Measurements from ENCODE around the gene BEST3.

BEST3 gene

GRCh38 chr12:69655616-69656340, 43.3 kb downstream of the BEST3 start:
- H3K27ac ChIP-seq, result peak overlapping the region; percentile 67
- DNase-seq (ENCODE audit: low read depth, low spot score), result peak; percentile 24

GRCh38 chr12:69653703-69654102, 45.4 kb downstream of the BEST3 start:
- H3K27ac ChIP-seq, result no peak overlapping the region
- no peak for DNase-seq (ENCODE audit: low read depth, low spot score)

GRCh38 chr12:69651922-69652321, 47.2 kb downstream of the BEST3 start:
- no peak overlapping the region for H3K27ac ChIP-seq
- DNase-seq (ENCODE audit: low read depth, low spot score), result no peak

GRCh38 chr12:69649529-69649928, 49.6 kb downstream of the BEST3 start:
- no peak overlapping the region for H3K27ac ChIP-seq
- DNase-seq (ENCODE audit: low read depth, low spot score), result no peak

GRCh38 chr12:69648476-69648875, 50.6 kb downstream of the BEST3 start:
- peak overlapping the region; percentile 15 for H3K27ac ChIP-seq
- peak; percentile 20 for DNase-seq (ENCODE audit: low read depth, low spot score)

- H3K27ac ChIP-seq, result no peak overlapping the region
- no peak for DNase-seq (ENCODE audit: low read depth, low spot score)
These were observed 51.9 kb downstream of the BEST3 start for GRCh38 chr12:69647178-69647577.

- no peak for DNase-seq (ENCODE audit: low read depth, low spot score)
- no peak overlapping the region for H3K27ac ChIP-seq
These were observed 54.1 kb downstream of the BEST3 start for GRCh38 chr12:69645031-69645430.

- no peak overlapping the region for H3K27ac ChIP-seq
- DNase-seq (ENCODE audit: low read depth, low spot score), result no peak
These were observed 54.6 kb downstream of the BEST3 start for GRCh38 chr12:69644511-69644910.

- no peak overlapping the region for H3K27ac ChIP-seq
- no peak for DNase-seq (ENCODE audit: low read depth, low spot score)
These were observed 56.6 kb downstream of the BEST3 start for GRCh38 chr12:69642531-69642930.

- no peak overlapping the region for H3K27ac ChIP-seq
- DNase-seq (ENCODE audit: low read depth, low spot score), result no peak
These were observed 57.6 kb downstream of the BEST3 start for GRCh38 chr12:69641546-69641945.

GRCh38 chr12:69639400-69640016, 59.6 kb downstream of the BEST3 start:
- no peak overlapping the region for H3K27ac ChIP-seq
- DNase-seq (ENCODE audit: low read depth, low spot score), result no peak

GRCh38 chr12:69633061-69633460, 66.0 kb downstream of the BEST3 start:
- no peak for DNase-seq (ENCODE audit: low read depth, low spot score)
- H3K27ac ChIP-seq, result no peak overlapping the region

- H3K27ac ChIP-seq, result no peak overlapping the region
- DNase-seq (ENCODE audit: low read depth, low spot score), result no peak
These were observed 68.9 kb downstream of the BEST3 start for GRCh38 chr12:69630191-69630590.

GRCh38 chr12:69627501-69627900, 71.6 kb downstream of the BEST3 start:
- no peak for DNase-seq (ENCODE audit: low read depth, low spot score)
- no peak overlapping the region for H3K27ac ChIP-seq

GRCh38 chr12:69623970-69624369, 75.1 kb downstream of the BEST3 start:
- no peak overlapping the region for H3K27ac ChIP-seq
- no peak for DNase-seq (ENCODE audit: low read depth, low spot score)

GRCh38 chr12:69621551-69621950, 77.6 kb downstream of the BEST3 start:
- DNase-seq (ENCODE audit: low read depth, low spot score), result no peak
- no peak overlapping the region for H3K27ac ChIP-seq

- DNase-seq (ENCODE audit: low read depth, low spot score), result no peak
- no peak overlapping the region for H3K27ac ChIP-seq
These were observed 78.2 kb downstream of the BEST3 start for GRCh38 chr12:69620921-69621320.

GRCh38 chr12:69620077-69620476, 79.0 kb downstream of the BEST3 start:
- no peak for DNase-seq (ENCODE audit: low read depth, low spot score)

GRCh38 chr12:69619050-69619449, 80.1 kb downstream of the BEST3 start:
- DNase-seq (ENCODE audit: low read depth, low spot score), result no peak
- no peak overlapping the region for H3K27ac ChIP-seq

More at GRCh38 chr12:69620077-69620476, 79.0 kb downstream of the BEST3 start:
- no peak overlapping the region for H3K27ac ChIP-seq

GRCh38 chr12:69616025-69616424, 83.1 kb downstream of the BEST3 start:
- no peak overlapping the region for H3K27ac ChIP-seq

GRCh38 chr12:69613351-69613750, 85.8 kb downstream of the BEST3 start:
- no peak overlapping the region for H3K27ac ChIP-seq
- DNase-seq (ENCODE audit: low read depth, low spot score), result no peak

More at GRCh38 chr12:69616025-69616424, 83.1 kb downstream of the BEST3 start:
- DNase-seq (ENCODE audit: low read depth, low spot score), result no peak

- no peak for DNase-seq (ENCODE audit: low read depth, low spot score)
- no peak within 1 kb of the TSS for H3K27ac ChIP-seq
These were observed 88.4 kb downstream of the BEST3 start, which contains the start of gene LRRC10 for GRCh38 chr12:69610729-69611128. Gene LRRC10, minus strand, starts transcription at chr12:69610907. Its CDS starts 69 bp downstream, at chr12:69610838.
